Measurements from ENCODE around the gene RPL29.

GRCh38 chr3:51955175-51955892 is 40.4 kb downstream of the RPL29 start, which contains the start of gene GPR62:
- TF ChIP-seq ZNF510 (CRISPR knock-in tag; IDR thresholded peaks at IDR 0.05; ENCODE audit: low read depth) (no peak), SOX13 (IDR thresholded peaks at IDR 0.05) (no peak), SOX13 (CRISPR knock-in tag; conservative IDR thresholded peaks at IDR 0.05 in 1 of 2, IDR thresholded peaks at IDR 0.05 in 1 of 2) (no peak), THRA (CRISPR knock-in tag; IDR thresholded peaks at IDR 0.05; ENCODE audit: borderline replicate concordance) (no peak), SATB2 (CRISPR knock-in tag; IDR thresholded peaks at IDR 0.05) (no peak), ZNF598 (CRISPR knock-in tag; IDR thresholded peaks at IDR 0.05; ENCODE audit: borderline replicate concordance) (no peak)

Measured in HepG2 (cell line).